GM12878 (cell line): Measurements from ENCODE around the gene MAPKAP1. TPM values are rescaled to one million over a fixed set of nuclear protein-coding genes. Genes with fewer than 3 reads are reported as not detected.

Experiments
- ATAC-seq: fragments of 200-7000 bp; cut with Tn5 transposase; 3 replicates; pipeline ENCODE4 v1.9.1; 2020; ENCODE audit warnings: mild to moderate bottlenecking, moderate library complexity
- BruUV-seq: library from RNA; stranded (reverse); fragments of 400-500 nt; replicated peaks from 2 replicates; lab custom pipeline; 2021; lab: Mats Ljungman, UMichigan
- CTCF ChIA-PET: fragments of 300-600 bp; sonication (Branson Sonifier 250); formaldehyde crosslinking; extraction: SDS; loops from one replicate; lab custom pipeline; 2021; ENCODE audit warnings: inconsistent platforms; lab: Yijun Ruan, JAX
- POLR2A ChIA-PET: fragments of 350-600 bp; formaldehyde crosslinking; extraction: SDS; loops from one replicate; lab custom pipeline; 2021; ENCODE audit warnings: inconsistent platforms; lab: Charles Lee
- RAD21 ChIA-PET: fragments of 300-600 bp; sonication (Branson Sonifier 250); formaldehyde crosslinking; loops from one replicate; lab custom pipeline; 2023; ENCODE audit warnings: antibody characterized with exemption; ENCODE audit not compliant: unreplicated experiment; lab: Charles Lee
- SMC1A ChIA-PET: fragments of 300-600 bp; sonication (Branson Sonifier 250); formaldehyde crosslinking; loops from one replicate; lab custom pipeline; 2023; ENCODE audit not compliant: unreplicated experiment, uncharacterized antibody; lab: Charles Lee
- DNase-seq: peaks from one replicate; pipeline ENCODE4 v3.0.0-alpha.2; 2011; ENCODE audit warnings: low read depth, low spot score
- FAIRE-seq: peaks from 3 replicates; lab custom pipeline; 2011; peaks lifted over from hg19 to GRCh38; lab: Jason Lieb, UNC
- H2AFZ ChIP-seq: 2 replicates; pipeline ENCODE4 v1.6.0; 2011; ENCODE audit warnings: low read depth, low read length, control low read depth; ENCODE audit not compliant: control insufficient read depth
- H3K27ac ChIP-seq: 2 replicates; pipeline ENCODE4 v1.5.1; 2011; ENCODE audit warnings: control low read depth; ENCODE audit not compliant: control insufficient read depth, insufficient read depth
- H3K27me3 ChIP-seq, 2 experiments: replicated peaks in 1 of 2; 2 replicates each; pipeline versions ENCODE4 v1.6.0 to v1.6.1; 2011; ENCODE audit warnings: low read length in 1 of 2; ENCODE audit not compliant: control insufficient read depth in 2 of 2, insufficient read depth in 2 of 2
- H3K36me3 ChIP-seq, 2 experiments: 2 replicates each; pipeline ENCODE4 v1.5.1; 2011; ENCODE audit warnings: low read length in 1 of 2; ENCODE audit not compliant: control insufficient read depth in 2 of 2, insufficient read depth in 2 of 2
- H3K4me1 ChIP-seq: 2 replicates; pipeline ENCODE4 v1.6.1; 2011; ENCODE audit warnings: mild to moderate bottlenecking, low read length, moderate library complexity, mixed read lengths; ENCODE audit not compliant: control insufficient read depth, insufficient read depth
- H3K4me2 ChIP-seq: 2 replicates; pipeline ENCODE4 v1.6.0; 2011; ENCODE audit warnings: control low read depth; ENCODE audit not compliant: control insufficient read depth, insufficient read depth
- H3K4me3 ChIP-seq: fragments of 200-600 bp; sonication (generic); 2 replicates; pipeline ENCODE4 v1.5.1; 2016
- H3K79me2 ChIP-seq: 2 replicates; pipeline ENCODE4 v1.6.0; 2011; ENCODE audit warnings: low read length; ENCODE audit not compliant: control insufficient read depth, insufficient read depth
- H3K9ac ChIP-seq: 2 replicates; pipeline ENCODE4 v1.8.0; 2011; ENCODE audit warnings: low read length, control low read depth, mixed read lengths; ENCODE audit not compliant: control insufficient read depth, insufficient read depth
- H3K9me3 ChIP-seq: replicated peaks from 3 replicates; pipeline ENCODE4 v1.5.1; 2011; ENCODE audit warnings: mild to moderate bottlenecking, low read length; ENCODE audit not compliant: control insufficient read depth, insufficient read depth
- H4K20me1 ChIP-seq: 2 replicates; pipeline ENCODE4 v1.6.0; 2011; ENCODE audit not compliant: control insufficient read depth, insufficient read depth
- BACH1 ChIP-seq: fragments of 450-650 bp; IDR thresholded peaks from 2 replicates; pipeline ENCODE4 v1.6.1; 2017; ENCODE audit warnings: mild to moderate bottlenecking, borderline replicate concordance
- BHLHE40 ChIP-seq, 2 experiments: fragments of 450-650 bp in 1 of 2; IDR thresholded peaks; 2 replicates each; pipeline ENCODE4 v1.6.1; 2011 to 2017; ENCODE audit warnings: low read depth in 2 of 2, borderline replicate concordance in 1 of 2, improper control_type of control experiment in 1 of 2, low read length in 1 of 2, mild to moderate bottlenecking in 1 of 2
- CHD2 ChIP-seq: IDR thresholded peaks from 2 replicates; pipeline ENCODE4 v1.6.1; 2011; ENCODE audit warnings: low read depth, low read length, improper control_type of control experiment, borderline replicate concordance
- GATAD2B ChIP-seq: fragments of 450-650 bp; conservative IDR thresholded peaks from 2 replicates; pipeline ENCODE4 v1.6.1; 2017; ENCODE audit warnings: low read depth, mild to moderate bottlenecking, moderate library complexity
- IKZF1 ChIP-seq: fragments of 450-650 bp; conservative IDR thresholded peaks from 2 replicates; pipeline ENCODE4 v1.6.1; 2017; ENCODE audit warnings: antibody characterized with exemption, mild to moderate bottlenecking
- MXI1 ChIP-seq: fragments of 150-350 bp; IDR thresholded peaks from 2 replicates; pipeline ENCODE4 v1.6.1; 2011; ENCODE audit warnings: low read depth, mild to moderate bottlenecking, inconsistent platforms, low read length, improper control_type of control experiment
- NR2C2 ChIP-seq: IDR thresholded peaks from 2 replicates; pipeline ENCODE4 v1.6.1; 2011; ENCODE audit warnings: borderline replicate concordance, low read depth; ENCODE audit not compliant: control insufficient read depth, insufficient read length
- NR2F1 ChIP-seq: fragments of 450-650 bp; conservative IDR thresholded peaks from 2 replicates; pipeline ENCODE4 v1.6.1; 2017; ENCODE audit warnings: mild to moderate bottlenecking
- POLR2A ChIP-seq: IDR thresholded peaks from 2 replicates; pipeline ENCODE4 v1.6.1; 2011; ENCODE audit warnings: low read depth, mild to moderate bottlenecking, low read length
- SIN3A ChIP-seq: IDR thresholded peaks from 2 replicates; pipeline ENCODE4 v1.6.1; 2012; ENCODE audit warnings: low read depth, low read length, improper control_type of control experiment
- SPI1 ChIP-seq: IDR thresholded peaks from 2 replicates; pipeline ENCODE4 v1.6.1; 2011; ENCODE audit warnings: low read depth, mild to moderate bottlenecking, low read length, moderate library complexity, borderline replicate concordance; ENCODE audit not compliant: insufficient read depth
- TCF3 ChIP-seq: IDR thresholded peaks from 2 replicates; pipeline ENCODE4 v1.6.1; 2012; ENCODE audit warnings: low read depth, mild to moderate bottlenecking, low read length, borderline replicate concordance; ENCODE audit not compliant: insufficient read depth
- YY1 ChIP-seq: IDR thresholded peaks from 2 replicates; pipeline ENCODE4 v1.6.1; 2011; ENCODE audit warnings: low read depth, mild to moderate bottlenecking, low read length
- ZNF24 ChIP-seq: fragments of 450-650 bp; IDR thresholded peaks from 2 replicates; pipeline ENCODE4 v1.6.1; 2017; ENCODE audit warnings: antibody characterized with exemption, mild to moderate bottlenecking
- WGBS: methylation state at CpG from one replicate; pipeline ENCODE4 v1.1.6; 2016; ENCODE audit warnings: low lambda C conversion rate; ENCODE audit not compliant: insufficient replicate concordance, insufficient coverage; ENCODE audit errors: missing lambda C conversion rate; 5-methylcytosine and 5-hydroxymethylcytosine counted together
- in situ Hi-C: fragments of 300-500 bp; cut with MboI; formaldehyde crosslinking; loops from 9 replicates; pipeline ENCODE4 v1.14.3; 2018; ENCODE audit warnings: mixed read lengths
- intact Hi-C: fragments of 100-400 bp; cut with micrococcal nuclease; formaldehyde crosslinking; loops from one replicate; pipeline ENCODE4 v1.14.2; 2022; ENCODE audit not compliant: unreplicated experiment
- polyA plus RNA-seq, 11 experiments: library from polyadenylated mRNA; depleted of rRNA in 4 of 11; unstranded in 6 of 11; stranded (reverse) in 5 of 11; fragments of >200 nt; fragmentation: Nextera tagmentation in 4 of 11; fragmentation: Illumina TruSeq in 1 of 11; extraction: Ambion mirVana in 4 of 11; extraction: Trizol in 1 of 11; gene quantifications; 1 replicate in 1 of 11; 2 replicates in 10 of 11; pipeline versions ENCODE4 v1.2.1 to v1.2.3, GENCODE V29; 2011 to 2016; ENCODE audit warnings: inconsistent platforms in 2 of 11, missing spikeins in 2 of 11, low read depth in 1 of 11
- total RNA-seq, 4 experiments: library from RNA; depleted of rRNA in 3 of 4; stranded (reverse); fragments of >200 nt in 3 of 4; fragmentation: Illumina TruSeq in 1 of 4; extraction: Trizol in 1 of 4; gene quantifications; 2 replicates each; pipeline versions ENCODE4 v1.2.1 to v1.2.3, GENCODE V29; 2013 to 2021
- TF ChIP-seq, protein P1 (sequence below): fragments of 450-650 bp; formaldehyde crosslinking; IDR thresholded peaks from 2 replicates; pipeline ENCODE4 v1.4.0; 2022; ENCODE audit warnings: mild to moderate bottlenecking, moderate library complexity
- TF ChIP-seq, protein P2 (sequence below): IDR thresholded peaks from 2 replicates; pipeline ENCODE4 v1.6.1; 2012; ENCODE audit warnings: low read depth, low read length, improper control_type of control experiment

The MAPKAP1 gene
- total and polyA plus RNA-seq, 10 of the 15 experiments (the other 5 are each of a cell fraction or from before 2014, with no cell fraction given): 5.1 to 188 (median 105) TPM

DNA sequence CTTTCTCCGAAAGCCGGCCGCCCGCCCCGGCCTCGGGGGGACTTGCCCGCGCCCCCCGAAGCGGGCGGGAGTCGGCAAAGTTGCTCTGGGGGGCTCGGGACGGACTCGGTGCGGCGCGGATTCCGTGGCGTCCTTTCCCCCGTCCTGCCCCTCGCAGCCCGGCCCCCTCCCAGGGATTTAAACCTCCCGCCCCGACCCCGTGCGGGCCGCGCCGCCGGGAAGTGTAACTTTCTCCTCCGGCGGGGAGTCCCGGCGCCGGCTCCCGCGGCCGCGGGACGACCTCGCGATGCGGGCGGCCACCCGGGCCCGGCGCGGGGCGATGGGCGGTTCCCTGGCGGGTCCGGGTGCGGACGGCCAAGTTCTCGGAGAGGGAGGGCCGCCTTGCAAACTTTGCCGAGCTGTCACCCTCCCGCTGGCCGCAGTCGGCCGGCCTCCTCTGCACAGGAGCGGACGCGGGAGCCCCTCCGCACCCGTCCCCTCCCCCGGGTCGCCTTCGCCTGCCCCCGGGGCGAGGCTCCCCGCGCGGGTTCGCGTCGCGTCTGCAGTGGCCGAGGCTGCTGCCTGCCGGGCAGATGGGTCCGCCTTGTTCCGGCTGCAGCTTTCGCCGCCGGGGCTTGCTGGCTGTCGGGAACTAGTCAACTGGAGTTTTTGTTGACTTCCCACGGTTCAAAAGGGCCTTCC is 40.9 kb upstream of the MAPKAP1 start:
- no peaks in the 10 kb centered on the region for H3K9me3 ChIP-seq
- no TSS peak for BruUV-seq
- peak overlapping the region; percentile 66 for H2AFZ ChIP-seq
- H3K9ac ChIP-seq: peak overlapping the region; percentile 90
- peak overlapping the region; percentile 71 for H3K4me2 ChIP-seq
- peak overlapping the region; percentile 89 for H3K27ac ChIP-seq
- H3K4me3 ChIP-seq: peak overlapping the region; percentile 98
- in situ Hi-C loops (no loop called here), intact Hi-C loops (loop anchor here (5.0 kb wide), 1 partner anchor 191 kb away; no protein-coding TSS in a partner anchor)
- H3K4me1 ChIP-seq: peaks cover 7% of the 10 kb centered on the region
- ChIA-PET SMC1A (interaction anchor here (1.1 to 4.0 kb wide), 2 partner anchors 43 to 82 kb away, joined by 3 to 34 read pairs; no protein-coding TSS in a partner anchor), RAD21 (interaction anchor here (0.9 to 4.4 kb wide), 6 partner anchors 9 to 187 kb away, joined by 3 to 35 read pairs (median 7); partner anchors contain the start of gene MAPKAP1), POLR2A (interaction anchor here (0.8 to 1.4 kb wide), 3 partner anchors 11 to 98 kb away, joined by 3 to 5 read pairs (median 4); no protein-coding TSS in a partner anchor), CTCF (interaction anchor here (1.2 kb wide), 1 partner anchor 44 kb away, joined by 3 read pairs; no protein-coding TSS in a partner anchor)
- H3K79me2 ChIP-seq: peaks cover 57% of the 10 kb centered on the region
- no peak for FAIRE-seq
- no peak for DNase-seq
- no peaks in the 10 kb centered on the region for H3K27me3 ChIP-seq
- H3K36me3 ChIP-seq: no peaks in the 10 kb centered on the region
- H4K20me1 ChIP-seq: no peaks in the 10 kb centered on the region
- ATAC-seq: peak; percentile 1; the same call in 2 of the 3 replicates
- WGBS: under 1% methylated on average over 76 of the region's 88 CpGs
- TF ChIP-seq CHD2: peak; percentile 17; the same call in 1 of the 2 replicates
- peak; percentile 57; the same call in 1 of the 2 replicates for TF ChIP-seq BACH1
- 0 out of 4 replicates have a peak, but pooled peaks of 1 of the 2 experiments have one; percentile 5 for TF ChIP-seq BHLHE40 (IDR thresholded peaks at IDR 0.05; ENCODE audit: borderline replicate concordance in 1 of 2, low read depth in 2 of 2, low read length in 1 of 2)
- TF ChIP-seq MXI1: no peak
- TF ChIP-seq, protein P1, sequence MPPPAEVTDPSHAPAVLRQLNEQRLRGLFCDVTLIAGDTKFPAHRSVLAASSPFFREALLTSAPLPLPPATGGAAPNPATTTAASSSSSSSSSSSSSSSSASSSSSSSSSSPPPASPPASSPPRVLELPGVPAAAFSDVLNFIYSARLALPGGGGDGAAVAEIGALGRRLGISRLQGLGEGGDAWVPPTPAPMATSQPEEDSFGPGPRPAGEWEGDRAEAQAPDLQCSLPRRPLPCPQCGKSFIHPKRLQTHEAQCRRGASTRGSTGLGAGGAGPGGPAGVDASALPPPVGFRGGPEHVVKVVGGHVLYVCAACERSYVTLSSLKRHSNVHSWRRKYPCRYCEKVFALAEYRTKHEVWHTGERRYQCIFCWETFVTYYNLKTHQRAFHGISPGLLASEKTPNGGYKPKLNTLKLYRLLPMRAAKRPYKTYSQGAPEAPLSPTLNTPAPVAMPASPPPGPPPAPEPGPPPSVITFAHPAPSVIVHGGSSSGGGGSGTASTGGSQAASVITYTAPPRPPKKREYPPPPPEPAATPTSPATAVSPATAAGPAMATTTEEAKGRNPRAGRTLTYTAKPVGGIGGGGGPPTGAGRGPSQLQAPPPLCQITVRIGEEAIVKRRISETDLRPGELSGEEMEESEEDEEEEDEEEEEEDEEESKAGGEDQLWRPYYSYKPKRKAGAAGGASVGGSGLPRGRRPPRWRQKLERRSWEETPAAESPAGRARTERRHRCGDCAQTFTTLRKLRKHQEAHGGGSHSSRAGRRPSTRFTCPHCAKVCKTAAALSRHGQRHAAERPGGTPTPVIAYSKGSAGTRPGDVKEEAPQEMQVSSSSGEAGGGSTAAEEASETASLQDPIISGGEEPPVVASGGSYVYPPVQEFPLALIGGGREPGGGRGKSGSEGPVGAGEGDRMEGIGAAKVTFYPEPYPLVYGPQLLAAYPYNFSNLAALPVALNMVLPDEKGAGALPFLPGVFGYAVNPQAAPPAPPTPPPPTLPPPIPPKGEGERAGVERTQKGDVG (CRISPR knock-in tag): no peak
- TF ChIP-seq, protein P2, sequence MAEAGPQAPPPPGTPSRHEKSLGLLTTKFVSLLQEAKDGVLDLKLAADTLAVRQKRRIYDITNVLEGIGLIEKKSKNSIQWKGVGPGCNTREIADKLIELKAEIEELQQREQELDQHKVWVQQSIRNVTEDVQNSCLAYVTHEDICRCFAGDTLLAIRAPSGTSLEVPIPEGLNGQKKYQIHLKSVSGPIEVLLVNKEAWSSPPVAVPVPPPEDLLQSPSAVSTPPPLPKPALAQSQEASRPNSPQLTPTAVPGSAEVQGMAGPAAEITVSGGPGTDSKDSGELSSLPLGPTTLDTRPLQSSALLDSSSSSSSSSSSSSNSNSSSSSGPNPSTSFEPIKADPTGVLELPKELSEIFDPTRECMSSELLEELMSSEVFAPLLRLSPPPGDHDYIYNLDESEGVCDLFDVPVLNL: peak; percentile 52; the same call in 1 of the 2 replicates
- 0 out of 2 replicates have a peak, but pooled peaks have one; percentile 37 for TF ChIP-seq YY1
- no peak for TF ChIP-seq SIN3A
- no peak for TF ChIP-seq SPI1
- TF ChIP-seq NR2F1: no peak
- TF ChIP-seq ZNF24: 0 out of 2 replicates have a peak, but pooled peaks have one; percentile 14
- no peak for TF ChIP-seq NR2C2
- TF ChIP-seq GATAD2B: peak; percentile 76; the same call in 1 of the 2 replicates
- no peak for TF ChIP-seq TCF3
- TF ChIP-seq POLR2A: peak; percentile 68
- TF ChIP-seq IKZF1: peak; percentile 55; the same call in 1 of the 2 replicates
